ENCODE measurements around the gene MYRFL.

Gene MYRFL

GRCh38 chr12:69984241-69984640, 159.2 kb downstream of the MYRFL start:
- no peak for DNase-seq
- no peak overlapping the region for H3K14ac ChIP-seq (ENCODE audit: low read length in 2 of 2)
- H4K91ac ChIP-seq (ENCODE audit: low read length) = no peak overlapping the region
- H3K23ac ChIP-seq (ENCODE audit: low read length in 2 of 2) = no peak overlapping the region
- H2BK5ac ChIP-seq (ENCODE audit: low read depth, low read length, poor library complexity, severe bottlenecking) = no peak overlapping the region
- no peak overlapping the region for H3K4me3 ChIP-seq (ENCODE audit: insufficient read depth in 1 of 2, low read depth in 1 of 2, low read length in 2 of 2)
- H4K8ac ChIP-seq (ENCODE audit: low read length) = no peak overlapping the region
- 100% methylated on average over 2 of the region's 7 CpGs for WGBS
- H3K9ac ChIP-seq (ENCODE audit: low read length) = no peak overlapping the region
- H3K4ac ChIP-seq (ENCODE audit: low read depth in 1 of 2, low read length in 2 of 2) = no peak overlapping the region
- H3K36me3 ChIP-seq (ENCODE audit: control insufficient read depth in 1 of 2, insufficient read depth in 2 of 2, low read depth in 1 of 2, low read length in 2 of 2) = no peaks in the 10 kb centered on the region
- no peak overlapping the region for H3K18ac ChIP-seq (ENCODE audit: low read depth in 1 of 2, low read length in 2 of 2)
- no peak overlapping the region for H2AFZ ChIP-seq (ENCODE audit: low read depth, low read length)
- H3K4me2 ChIP-seq (ENCODE audit: low read length, poor library complexity, severe bottlenecking) = no peak overlapping the region
- H3K4me1 ChIP-seq (ENCODE audit: control insufficient read depth, insufficient read depth, low read depth, low read length) = no peaks in the 10 kb centered on the region
- no peaks in the 10 kb centered on the region for H3K27me3 ChIP-seq (ENCODE audit: control insufficient read depth in 1 of 2, insufficient read depth in 1 of 2, low read length in 2 of 2)
- H3K27ac ChIP-seq (ENCODE audit: low read length, poor library complexity, severe bottlenecking) = no peak overlapping the region
- H2AK5ac ChIP-seq (ENCODE audit: low read length, severe bottlenecking) = no peak overlapping the region
- no peaks in the 10 kb centered on the region for H3K9me3 ChIP-seq (ENCODE audit: control insufficient read depth, low read length)
- no peaks in the 10 kb centered on the region for H3K79me1 ChIP-seq (replicated peaks; ENCODE audit: low read length, poor library complexity, severe bottlenecking)
- H2BK120ac ChIP-seq (ENCODE audit: low read depth, low read length) = no peak overlapping the region
- no peak overlapping the region for H2BK15ac ChIP-seq (ENCODE audit: low read depth, poor library complexity, severe bottlenecking)
- no peak overlapping the region for H2BK12ac ChIP-seq (ENCODE audit: low read length in 2 of 2)

- H3K14ac ChIP-seq (ENCODE audit: low read length in 2 of 2) = no peak overlapping the region
- no peaks in the 10 kb centered on the region for H3K9me3 ChIP-seq (ENCODE audit: control insufficient read depth, low read length)
- no peak overlapping the region for H3K23ac ChIP-seq (ENCODE audit: low read length in 2 of 2)
- peak overlapping the region; percentile 57 for H2BK15ac ChIP-seq (ENCODE audit: low read depth, poor library complexity, severe bottlenecking)
- H2BK120ac ChIP-seq (ENCODE audit: low read depth, low read length) = no peak overlapping the region
- no peak overlapping the region for H3K4me3 ChIP-seq (ENCODE audit: insufficient read depth in 1 of 2, low read depth in 1 of 2, low read length in 2 of 2)
- no peak overlapping the region for H3K27ac ChIP-seq (ENCODE audit: low read length, poor library complexity, severe bottlenecking)
- H2BK12ac ChIP-seq (ENCODE audit: low read length in 2 of 2) = peak overlapping the region; percentile 8 to 92
- no peaks in the 10 kb centered on the region for H3K79me1 ChIP-seq (replicated peaks; ENCODE audit: low read length, poor library complexity, severe bottlenecking)
- peak overlapping the region in 1 of 2 experiments; percentile 25 for H3K18ac ChIP-seq (ENCODE audit: low read depth in 1 of 2, low read length in 2 of 2)
- no peaks in the 10 kb centered on the region for H3K27me3 ChIP-seq (ENCODE audit: control insufficient read depth in 1 of 2, insufficient read depth in 1 of 2, low read length in 2 of 2)
- H3K4ac ChIP-seq (ENCODE audit: low read depth in 1 of 2, low read length in 2 of 2) = peak overlapping the region in 1 of 2 experiments; percentile 3
- no peak overlapping the region for H2BK5ac ChIP-seq (ENCODE audit: low read depth, low read length, poor library complexity, severe bottlenecking)
- no peak overlapping the region for H2AFZ ChIP-seq (ENCODE audit: low read depth, low read length)
- H3K4me2 ChIP-seq (ENCODE audit: low read length, poor library complexity, severe bottlenecking) = no peak overlapping the region
- peak overlapping the region; percentile 5 for H4K91ac ChIP-seq (ENCODE audit: low read length)
- no peaks in the 10 kb centered on the region for H3K36me3 ChIP-seq (ENCODE audit: control insufficient read depth in 1 of 2, insufficient read depth in 2 of 2, low read depth in 1 of 2, low read length in 2 of 2)
- 98% methylated on average over 4 of the region's 4 CpGs for WGBS
- H2AK5ac ChIP-seq (ENCODE audit: low read length, severe bottlenecking) = peak overlapping the region; percentile 11
- no peak for DNase-seq
- H3K9ac ChIP-seq (ENCODE audit: low read length) = no peak overlapping the region
- H3K4me1 ChIP-seq (ENCODE audit: control insufficient read depth, insufficient read depth, low read depth, low read length) = no peaks in the 10 kb centered on the region
- peak overlapping the region; percentile 72 for H4K8ac ChIP-seq (ENCODE audit: low read length)
Observed at GRCh38 chr12:69985656-69986055, 160.6 kb downstream of the MYRFL start.

- Histone ChIP-seq H2BK120ac (ENCODE audit: low read depth, low read length) (no peak overlapping the region), H4K91ac (ENCODE audit: low read length) (no peak overlapping the region), H3K4me1 (ENCODE audit: control insufficient read depth, insufficient read depth, low read depth, low read length) (no peaks in the 10 kb centered on the region), H3K4me3 (ENCODE audit: insufficient read depth in 1 of 2, low read depth in 1 of 2, low read length in 2 of 2) (no peak overlapping the region), H2AK5ac (ENCODE audit: low read length, severe bottlenecking) (no peak overlapping the region), H3K36me3 (ENCODE audit: control insufficient read depth in 1 of 2, insufficient read depth in 2 of 2, low read depth in 1 of 2, low read length in 2 of 2) (no peaks in the 10 kb centered on the region), H3K27me3 (ENCODE audit: control insufficient read depth in 1 of 2, insufficient read depth in 1 of 2, low read length in 2 of 2) (no peaks in the 10 kb centered on the region), H3K27ac (ENCODE audit: low read length, poor library complexity, severe bottlenecking) (no peak overlapping the region), H2BK15ac (ENCODE audit: low read depth, poor library complexity, severe bottlenecking) (no peak overlapping the region), H3K79me1 (replicated peaks; ENCODE audit: low read length, poor library complexity, severe bottlenecking) (no peaks in the 10 kb centered on the region), H3K14ac (ENCODE audit: low read length in 2 of 2) (no peak overlapping the region), H3K4ac (ENCODE audit: low read depth in 1 of 2, low read length in 2 of 2) (no peak overlapping the region), H3K4me2 (ENCODE audit: low read length, poor library complexity, severe bottlenecking) (no peak overlapping the region), H3K9me3 (ENCODE audit: control insufficient read depth, low read length) (no peaks in the 10 kb centered on the region), H4K8ac (ENCODE audit: low read length) (no peak overlapping the region), H2BK12ac (ENCODE audit: low read length in 2 of 2) (peak overlapping the region in 1 of 2 experiments; percentile 46), H3K23ac (ENCODE audit: low read length in 2 of 2) (no peak overlapping the region), H2BK5ac (ENCODE audit: low read depth, low read length, poor library complexity, severe bottlenecking) (no peak overlapping the region), H3K18ac (ENCODE audit: low read depth in 1 of 2, low read length in 2 of 2) (no peak overlapping the region), H3K9ac (ENCODE audit: low read length) (no peak overlapping the region), H2AFZ (ENCODE audit: low read depth, low read length) (no peak overlapping the region)
- WGBS = 86% methylated on average over 2 of the region's 3 CpGs
- DNase-seq = no peak
Observed at GRCh38 chr12:69986114-69986513, 161.1 kb downstream of the MYRFL start.

- peak overlapping the region; percentile 88 for H3K27ac ChIP-seq (ENCODE audit: low read length, poor library complexity, severe bottlenecking)
- H2BK15ac ChIP-seq (ENCODE audit: low read depth, poor library complexity, severe bottlenecking) = no peak overlapping the region
- H3K36me3 ChIP-seq (ENCODE audit: control insufficient read depth in 1 of 2, insufficient read depth in 2 of 2, low read depth in 1 of 2, low read length in 2 of 2) = no peaks in the 10 kb centered on the region
- no peaks in the 10 kb centered on the region for H3K79me1 ChIP-seq (replicated peaks; ENCODE audit: low read length, poor library complexity, severe bottlenecking)
- H3K23ac ChIP-seq (ENCODE audit: low read length in 2 of 2) = no peak overlapping the region
- H2AFZ ChIP-seq (ENCODE audit: low read depth, low read length) = no peak overlapping the region
- H4K8ac ChIP-seq (ENCODE audit: low read length) = no peak overlapping the region
- H3K9ac ChIP-seq (ENCODE audit: low read length) = peak overlapping the region; percentile 88
- no peaks in the 10 kb centered on the region for H3K27me3 ChIP-seq (ENCODE audit: control insufficient read depth in 1 of 2, insufficient read depth in 1 of 2, low read length in 2 of 2)
- H3K4me2 ChIP-seq (ENCODE audit: low read length, poor library complexity, severe bottlenecking) = no peak overlapping the region
- H3K4me1 ChIP-seq (ENCODE audit: control insufficient read depth, insufficient read depth, low read depth, low read length) = peaks cover 3% of the 10 kb centered on the region
- peak overlapping the region in 1 of 2 experiments; percentile 73 for H2BK12ac ChIP-seq (ENCODE audit: low read length in 2 of 2)
- H2BK120ac ChIP-seq (ENCODE audit: low read depth, low read length) = no peak overlapping the region
- H4K91ac ChIP-seq (ENCODE audit: low read length) = no peak overlapping the region
- no peak overlapping the region for H3K14ac ChIP-seq (ENCODE audit: low read length in 2 of 2)
- peak; percentile 90 for DNase-seq
- WGBS = 0% methylated on average over 1 of the region's 2 CpGs
- no peak overlapping the region for H3K18ac ChIP-seq (ENCODE audit: low read depth in 1 of 2, low read length in 2 of 2)
- no peaks in the 10 kb centered on the region for H3K9me3 ChIP-seq (ENCODE audit: control insufficient read depth, low read length)
- peak overlapping the region in 1 of 2 experiments; percentile 66 for H3K4me3 ChIP-seq (ENCODE audit: insufficient read depth in 1 of 2, low read depth in 1 of 2, low read length in 2 of 2)
- no peak overlapping the region for H3K4ac ChIP-seq (ENCODE audit: low read depth in 1 of 2, low read length in 2 of 2)
- H2BK5ac ChIP-seq (ENCODE audit: low read depth, low read length, poor library complexity, severe bottlenecking) = no peak overlapping the region
- no peak overlapping the region for H2AK5ac ChIP-seq (ENCODE audit: low read length, severe bottlenecking)
Observed at GRCh38 chr12:69987579-69988091, 162.6 kb downstream of the MYRFL start.
